Peyer's patch (tissue), 4 donors: ENCODE results near the gene RAB8B.
A peak's percentile ranks its signal among the peaks of the same experiment; 100 is the strongest.

ENCODE experiments used
- POLR2A ChIP-seq, 2 donors: fragments of 450-650 bp; IDR thresholded peaks; one replicate each; pipeline ENCODE4 v1.5.1; 2017; ENCODE audit warnings: antibody characterized with exemption in 2 of 2, mild to moderate bottlenecking in 2 of 2, moderate library complexity in 2 of 2
- TF ChIP-seq, protein P1 (sequence below), 6 experiments: fragments of 450-650 bp in 4 of 6; fragments of 200-600 bp in 2 of 6; sonication (generic) in 1 of 6; IDR thresholded peaks; one replicate each; pipeline ENCODE4 v1.5.1; 2017 to 2019; ENCODE audit warnings: antibody characterized with exemption in 6 of 6, mild to moderate bottlenecking in 3 of 6, moderate library complexity in 1 of 6

DNA sequence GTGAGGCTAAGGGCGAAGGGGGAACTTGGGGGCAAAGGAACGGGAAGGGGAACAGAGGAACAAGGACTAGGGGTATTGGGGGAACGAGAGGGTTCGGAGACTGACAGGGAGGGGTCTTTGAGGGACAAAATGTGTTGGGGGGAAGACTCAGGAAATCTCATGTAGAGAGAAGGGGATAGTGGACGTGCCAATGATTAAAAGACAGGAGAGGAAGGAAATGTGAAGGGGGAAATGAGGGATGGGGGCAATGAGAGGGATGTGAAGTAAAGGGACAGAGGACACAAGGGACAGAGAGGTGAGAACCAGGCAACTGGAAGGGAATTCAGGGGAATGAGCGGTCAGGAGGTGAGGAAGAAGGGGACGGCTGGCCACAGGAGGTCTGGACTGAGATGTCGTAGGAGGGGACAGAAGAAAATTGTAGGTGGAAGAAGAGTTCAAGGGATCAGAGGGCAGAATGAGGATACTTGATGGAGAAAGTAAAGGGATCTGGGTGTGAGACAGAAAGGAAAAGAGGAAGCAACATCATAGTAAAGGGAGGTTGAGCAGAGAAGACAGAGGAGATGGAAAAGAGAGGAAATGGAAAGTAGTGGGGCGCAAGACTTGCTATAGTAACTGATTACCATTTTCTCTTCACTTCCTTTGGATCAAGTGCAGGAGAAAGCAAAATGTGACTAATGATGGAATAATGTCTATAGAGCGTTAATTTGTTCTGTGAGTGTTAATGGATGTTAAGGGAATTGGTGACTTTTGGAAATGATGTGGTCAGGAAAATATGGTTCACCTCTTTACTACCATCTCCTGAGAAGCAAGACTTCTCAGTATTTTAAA, 749 bp downstream of the RAB8B start:
- peak in 1 of 2 donors; percentile 18 for TF ChIP-seq POLR2A (IDR thresholded peaks at IDR 0.05)
- TF ChIP-seq, protein P1, sequence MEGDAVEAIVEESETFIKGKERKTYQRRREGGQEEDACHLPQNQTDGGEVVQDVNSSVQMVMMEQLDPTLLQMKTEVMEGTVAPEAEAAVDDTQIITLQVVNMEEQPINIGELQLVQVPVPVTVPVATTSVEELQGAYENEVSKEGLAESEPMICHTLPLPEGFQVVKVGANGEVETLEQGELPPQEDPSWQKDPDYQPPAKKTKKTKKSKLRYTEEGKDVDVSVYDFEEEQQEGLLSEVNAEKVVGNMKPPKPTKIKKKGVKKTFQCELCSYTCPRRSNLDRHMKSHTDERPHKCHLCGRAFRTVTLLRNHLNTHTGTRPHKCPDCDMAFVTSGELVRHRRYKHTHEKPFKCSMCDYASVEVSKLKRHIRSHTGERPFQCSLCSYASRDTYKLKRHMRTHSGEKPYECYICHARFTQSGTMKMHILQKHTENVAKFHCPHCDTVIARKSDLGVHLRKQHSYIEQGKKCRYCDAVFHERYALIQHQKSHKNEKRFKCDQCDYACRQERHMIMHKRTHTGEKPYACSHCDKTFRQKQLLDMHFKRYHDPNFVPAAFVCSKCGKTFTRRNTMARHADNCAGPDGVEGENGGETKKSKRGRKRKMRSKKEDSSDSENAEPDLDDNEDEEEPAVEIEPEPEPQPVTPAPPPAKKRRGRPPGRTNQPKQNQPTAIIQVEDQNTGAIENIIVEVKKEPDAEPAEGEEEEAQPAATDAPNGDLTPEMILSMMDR (IDR thresholded peaks at IDR 0.05), result no peak
